ENCODE data around the gene DHDH.

The DHDH gene

DNA sequence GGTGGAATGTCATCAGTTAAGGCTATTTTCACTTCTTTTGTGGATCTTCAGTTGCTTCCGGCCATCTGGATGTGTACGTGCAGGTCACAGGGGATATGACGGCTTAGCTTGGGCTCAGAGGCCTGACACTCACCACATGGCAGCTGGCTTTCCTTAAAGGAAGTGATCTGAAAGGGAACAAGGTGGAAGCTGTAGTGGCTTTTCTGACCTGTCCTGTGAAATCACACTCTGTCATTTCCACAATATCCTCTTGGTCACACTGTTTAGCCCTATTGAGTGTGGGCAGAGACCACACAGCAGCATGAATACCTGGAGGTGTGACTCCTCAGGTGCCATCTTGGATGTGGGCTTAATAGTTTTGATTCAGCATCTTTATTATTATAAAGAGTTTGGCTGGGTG, 16.7 kb downstream of the DHDH start:
- DNase-seq (ENCODE audit: low spot score): no peak

DNA sequence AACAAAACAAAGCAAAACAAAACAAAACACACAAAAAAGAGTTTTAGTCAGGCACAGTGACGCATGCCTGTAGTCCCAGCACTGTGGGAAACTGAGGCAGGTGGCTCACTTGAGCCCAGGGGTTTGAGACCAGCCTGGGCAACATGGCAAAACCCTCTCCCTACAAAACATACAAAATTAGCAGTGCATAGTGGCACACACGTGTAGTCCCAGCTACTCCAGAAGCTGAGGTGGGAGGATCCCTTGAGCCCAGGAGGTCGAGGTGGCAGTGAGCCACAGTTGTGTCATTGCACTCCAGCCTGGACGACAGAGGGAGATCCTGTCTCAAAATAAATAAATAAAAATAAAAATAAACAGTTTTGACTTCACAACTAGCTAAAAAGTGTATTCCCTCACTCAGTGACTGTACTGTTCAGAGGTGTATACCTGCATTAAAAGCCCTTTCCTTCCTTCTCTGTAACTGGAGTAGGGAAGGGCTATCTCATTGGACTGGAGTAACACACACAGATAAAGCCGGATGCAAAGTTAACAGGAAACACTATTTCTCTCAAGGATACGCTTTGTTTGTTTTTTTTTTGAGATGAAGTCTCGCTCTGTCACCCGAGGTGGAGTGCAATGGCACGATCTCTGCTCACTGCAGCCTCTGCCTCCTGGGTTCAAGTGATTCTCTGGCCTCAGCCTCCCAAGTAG, 17.5 kb downstream of the DHDH start:
- DNase-seq (ENCODE audit: low spot score): no peak

DNA sequence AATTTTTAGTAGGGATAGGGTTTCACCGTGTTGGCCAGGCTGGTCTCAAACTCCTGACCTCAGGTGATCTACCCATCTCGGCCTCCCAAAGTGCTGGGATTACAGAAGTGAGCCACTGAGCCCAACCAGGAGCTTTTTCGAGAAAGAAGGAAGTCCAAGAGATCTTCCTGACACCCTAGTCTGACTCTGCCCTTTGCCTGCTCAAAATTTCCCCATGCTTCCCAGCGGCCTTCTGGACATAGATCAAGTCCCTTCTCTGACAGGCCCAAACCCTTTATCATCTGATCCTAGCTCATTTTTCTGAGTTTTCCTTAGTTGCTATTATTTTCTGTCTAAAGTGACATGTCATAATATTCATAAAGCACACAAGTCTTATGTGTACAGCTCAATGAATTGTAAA, 19.6 kb downstream of the DHDH start:
- no peak for DNase-seq (ENCODE audit: low spot score)

DNA sequence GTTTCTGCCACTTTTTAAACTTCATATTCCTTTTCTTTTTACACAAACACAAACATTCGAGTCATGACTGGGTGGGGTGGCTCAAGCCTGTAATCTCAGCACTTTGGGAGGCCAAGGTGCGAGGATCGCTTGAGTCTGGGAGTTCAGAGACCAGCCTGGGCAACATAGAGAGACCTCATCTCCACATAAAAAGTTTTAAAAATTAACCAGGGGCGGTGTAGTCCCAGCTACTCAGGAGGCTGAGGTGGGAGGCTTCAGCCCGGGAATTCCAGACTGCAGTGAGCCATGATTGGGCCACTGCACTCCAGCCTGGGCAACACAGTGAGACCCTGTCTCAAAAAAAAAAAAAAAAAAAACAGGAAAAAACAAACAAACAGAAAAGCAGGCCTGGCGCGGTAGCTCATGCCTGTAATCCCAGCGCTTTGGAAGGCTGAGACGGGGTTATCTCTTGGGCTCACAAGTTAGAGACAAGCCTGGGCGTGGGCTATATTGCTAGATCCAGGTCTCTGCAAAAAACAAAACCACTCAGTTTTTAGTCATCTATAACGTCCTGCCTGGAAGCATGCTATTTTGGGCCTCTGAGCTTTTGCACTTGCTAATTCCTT, 20.6 kb downstream of the DHDH start:
- DNase-seq (ENCODE audit: low spot score): no peak

DNA sequence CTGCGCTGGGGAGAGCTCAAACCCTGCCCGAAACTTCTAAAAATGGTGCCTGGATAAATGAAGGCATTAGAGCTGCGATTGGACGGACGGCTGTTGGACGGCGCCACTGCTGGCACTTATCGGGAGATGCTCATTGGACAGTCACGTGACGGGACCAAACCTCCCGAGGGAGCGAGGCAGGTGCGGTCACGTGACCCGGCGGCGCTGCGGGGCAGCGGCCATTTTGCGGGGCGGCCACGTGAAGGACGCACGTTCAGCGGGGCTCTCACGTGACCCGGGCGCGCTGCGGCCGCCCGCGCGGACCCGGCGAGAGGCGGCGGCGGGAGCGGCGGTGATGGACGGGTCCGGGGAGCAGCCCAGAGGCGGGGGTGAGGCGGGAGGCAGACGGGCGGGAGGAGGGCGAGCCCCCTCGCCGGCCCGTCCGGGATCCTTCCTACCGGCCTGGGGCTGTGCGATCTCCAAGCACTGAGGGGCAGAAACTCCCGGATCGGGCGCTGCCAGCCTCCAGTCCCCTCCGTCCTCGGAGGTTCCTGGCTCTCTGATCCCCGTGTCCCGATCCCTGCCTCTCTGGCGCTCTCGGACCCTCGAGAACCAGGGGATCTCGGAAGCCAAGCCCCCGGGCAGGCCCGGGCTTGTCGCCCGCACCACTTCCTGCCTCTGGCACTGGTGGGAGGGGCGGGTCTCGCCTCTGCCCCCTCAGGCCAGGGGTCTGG, 21.3 kb downstream of the DHDH start, which contains the start of gene BAX:
Gene BAX, plus strand, starts transcription at position 281 of the 713 bp plus-strand sequence. Its CDS starts 54 bp downstream, at position 335.
- peak; percentile 98 for DNase-seq (ENCODE audit: low spot score)

DNA sequence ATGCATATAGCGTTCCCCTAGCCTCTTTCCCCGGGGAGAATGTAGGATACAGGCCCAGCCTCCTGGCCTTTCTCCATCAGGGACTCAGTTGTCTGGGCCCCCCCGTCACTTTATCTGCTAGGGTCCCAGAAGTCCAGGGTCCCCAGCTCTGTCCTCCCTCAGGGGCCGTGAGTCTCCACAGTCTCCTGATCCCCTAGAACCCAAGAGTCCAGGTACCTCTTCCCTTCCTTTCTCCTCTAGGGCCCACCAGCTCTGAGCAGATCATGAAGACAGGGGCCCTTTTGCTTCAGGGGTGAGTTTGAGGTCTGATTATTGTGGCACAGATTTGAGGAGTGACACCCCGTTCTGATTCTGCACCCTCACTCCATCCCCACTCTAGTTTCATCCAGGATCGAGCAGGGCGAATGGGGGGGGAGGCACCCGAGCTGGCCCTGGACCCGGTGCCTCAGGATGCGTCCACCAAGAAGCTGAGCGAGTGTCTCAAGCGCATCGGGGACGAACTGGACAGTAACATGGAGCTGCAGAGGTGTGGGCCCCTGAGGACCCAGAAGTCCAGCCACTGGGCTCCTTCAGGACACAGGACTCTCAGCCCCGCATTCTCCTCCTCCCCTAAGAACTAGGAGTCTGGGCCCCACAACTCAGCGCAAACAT, 21.9 kb downstream of the DHDH start:
- DNase-seq (ENCODE audit: low spot score): no peak

DNA sequence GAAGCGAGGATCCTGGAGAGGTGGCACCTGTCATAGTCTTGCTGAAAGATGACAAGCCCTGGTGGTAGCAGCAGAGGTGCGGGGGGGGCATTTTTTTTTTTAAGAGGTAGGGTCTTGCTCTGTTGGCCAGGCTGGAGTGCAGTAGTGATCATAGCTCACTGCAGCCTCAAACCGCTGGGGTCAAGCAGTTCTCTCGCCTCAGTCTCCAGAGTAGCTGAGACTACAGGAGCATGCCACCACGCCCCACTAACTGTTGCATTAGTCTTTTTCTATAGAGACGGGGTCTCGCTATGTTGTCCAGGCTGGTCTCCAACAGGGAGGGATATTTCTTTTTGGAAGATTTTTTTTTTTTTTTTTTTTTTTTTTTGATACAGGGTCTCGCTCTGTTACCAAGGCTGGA, 24.5 kb downstream of the DHDH start:
- DNase-seq (ENCODE audit: low spot score): no peak

DNA sequence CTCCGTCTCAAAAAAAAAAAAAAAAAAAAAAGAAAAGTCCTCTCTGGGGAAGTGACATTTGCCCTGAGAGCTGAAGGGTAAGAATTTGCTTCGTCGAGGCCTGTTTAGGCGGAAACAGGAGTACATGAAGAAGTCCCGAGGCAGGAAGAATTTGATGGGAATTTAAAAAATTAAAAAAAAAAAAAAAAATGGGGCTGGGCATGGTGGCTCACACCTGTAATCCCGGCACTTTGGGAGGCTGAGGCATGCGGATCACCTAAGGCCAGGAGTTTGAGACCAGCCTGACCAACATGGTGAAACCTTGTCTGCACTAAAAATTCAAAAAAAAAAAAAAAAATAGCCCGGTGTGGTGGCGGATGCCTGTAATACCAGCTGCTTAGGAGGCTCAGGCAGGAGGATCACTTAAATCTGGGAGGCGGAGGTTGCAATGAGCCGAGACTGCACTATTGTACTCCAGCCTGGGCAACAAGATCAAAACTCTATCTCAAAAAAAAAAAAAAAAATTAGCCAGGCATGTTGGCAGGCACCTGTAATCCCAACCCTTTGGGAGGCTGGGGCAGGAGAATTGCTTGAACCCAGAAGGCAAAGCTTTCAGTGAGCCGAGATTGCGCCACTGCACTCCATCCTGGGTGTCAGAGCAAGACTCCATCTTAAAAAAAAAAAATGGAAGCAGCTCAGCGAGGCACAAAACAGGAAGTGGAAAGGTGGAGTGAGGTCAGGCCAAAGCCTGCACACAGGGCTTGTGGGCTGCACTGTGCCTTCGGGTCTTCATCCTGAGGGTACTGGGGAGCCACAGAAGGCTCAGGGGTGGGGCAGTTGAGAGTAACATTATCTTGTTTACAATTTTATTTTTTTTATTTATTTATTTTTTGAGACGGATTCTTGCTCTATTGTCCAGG, 26.1 kb downstream of the DHDH start:
- DNase-seq (ENCODE audit: low spot score): no peak

DNA sequence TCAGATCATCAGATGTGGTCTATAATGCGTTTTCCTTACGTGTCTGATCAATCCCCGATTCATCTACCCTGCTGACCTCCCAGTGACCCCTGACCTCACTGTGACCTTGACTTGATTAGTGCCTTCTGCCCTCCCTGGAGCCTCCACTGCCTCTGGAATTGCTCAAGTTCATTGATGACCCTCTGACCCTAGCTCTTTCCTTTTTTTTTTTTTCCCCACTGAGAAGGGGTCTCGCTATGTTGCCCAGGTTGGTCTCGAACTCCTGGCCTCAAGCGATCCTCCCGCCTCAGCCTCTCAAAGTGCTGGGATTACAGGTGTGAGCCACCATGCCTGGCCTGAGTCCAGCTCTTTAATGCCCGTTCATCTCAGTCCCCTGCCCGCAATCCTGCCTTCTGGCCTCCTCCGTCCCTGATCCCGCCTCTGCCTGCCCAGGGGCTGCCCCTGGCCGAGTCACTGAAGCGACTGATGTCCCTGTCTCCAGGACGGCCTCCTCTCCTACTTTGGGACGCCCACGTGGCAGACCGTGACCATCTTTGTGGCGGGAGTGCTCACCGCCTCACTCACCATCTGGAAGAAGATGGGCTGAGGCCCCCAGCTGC, 27.7 kb downstream of the DHDH start:
- DNase-seq (ENCODE audit: low spot score): no peak

DNA sequence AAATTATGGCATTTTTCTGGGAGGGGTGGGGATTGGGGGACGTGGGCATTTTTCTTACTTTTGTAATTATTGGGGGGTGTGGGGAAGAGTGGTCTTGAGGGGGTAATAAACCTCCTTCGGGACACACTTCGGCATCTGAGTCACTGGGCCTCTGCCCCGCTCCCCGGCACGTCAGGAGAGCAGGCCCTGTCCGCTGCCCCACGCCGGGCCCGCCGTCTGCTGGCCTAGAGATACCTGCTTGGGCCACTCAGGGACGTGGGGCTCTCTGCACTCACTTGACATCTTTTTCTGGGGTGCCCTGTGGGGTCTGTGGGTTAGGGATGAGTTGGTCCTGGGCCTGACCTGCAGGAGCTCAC, 28.2 kb downstream of the DHDH start:
- DNase-seq (ENCODE audit: low spot score): no peak

DNA sequence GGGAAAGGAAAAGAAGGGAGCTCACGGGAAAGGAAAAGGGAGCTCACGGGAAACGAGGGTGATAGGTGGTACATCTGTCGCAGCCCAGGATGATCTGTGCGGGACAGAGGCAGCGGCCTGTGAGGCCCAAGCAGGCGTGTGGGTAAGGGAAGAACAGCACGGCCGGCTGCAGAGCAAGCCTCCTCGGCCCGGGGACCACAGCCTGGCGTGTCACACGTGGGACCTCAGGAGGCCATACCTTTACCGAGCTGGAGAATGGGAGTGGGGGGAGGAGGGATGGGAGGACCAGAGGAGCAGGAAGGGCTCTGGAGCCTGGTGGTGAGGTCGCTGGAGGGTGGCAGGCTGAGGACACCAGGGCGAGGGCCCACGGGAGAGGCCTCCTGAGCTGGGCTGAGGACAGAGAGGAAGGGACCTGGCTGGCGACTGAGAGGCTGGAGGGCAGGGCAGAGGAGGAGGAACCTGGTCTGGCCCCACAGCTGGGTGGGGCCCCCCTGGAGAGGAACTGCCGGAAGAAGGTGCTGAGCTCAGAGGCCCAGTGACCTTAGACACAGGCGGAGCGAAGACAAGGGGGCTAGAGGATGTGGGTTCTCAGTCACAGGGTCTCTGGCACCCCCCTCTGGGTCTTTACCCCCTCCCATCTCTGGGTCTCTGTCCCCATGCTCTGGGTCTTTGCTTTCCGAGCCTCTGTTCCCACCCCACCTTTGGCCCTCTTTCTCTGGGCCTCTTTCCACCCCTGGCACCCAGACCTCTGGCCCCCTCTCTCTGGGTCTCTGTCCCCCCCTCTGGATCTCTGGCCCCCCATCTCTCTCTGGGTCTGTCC, 28.7 kb downstream of the DHDH start:
- DNase-seq (ENCODE audit: low spot score): peak; percentile 85

DNA sequence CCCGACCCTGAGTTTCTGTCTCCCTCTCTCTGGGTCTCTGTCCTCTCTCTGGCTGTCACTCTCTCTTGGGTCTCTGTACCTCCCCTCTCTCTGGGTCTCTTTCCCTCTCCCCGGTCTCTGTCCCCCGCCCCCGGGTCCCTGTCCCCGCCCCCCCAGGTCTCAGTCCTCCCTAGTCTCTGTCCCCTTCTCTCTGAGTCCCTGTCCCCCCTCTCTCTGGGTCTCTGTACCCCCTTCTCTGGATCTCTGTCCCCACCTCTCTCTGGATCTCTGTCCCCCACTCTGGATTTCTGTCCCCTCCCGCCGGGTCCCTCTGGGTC, 29.3 kb downstream of the DHDH start:
- no peak for DNase-seq (ENCODE audit: low spot score)

DNA sequence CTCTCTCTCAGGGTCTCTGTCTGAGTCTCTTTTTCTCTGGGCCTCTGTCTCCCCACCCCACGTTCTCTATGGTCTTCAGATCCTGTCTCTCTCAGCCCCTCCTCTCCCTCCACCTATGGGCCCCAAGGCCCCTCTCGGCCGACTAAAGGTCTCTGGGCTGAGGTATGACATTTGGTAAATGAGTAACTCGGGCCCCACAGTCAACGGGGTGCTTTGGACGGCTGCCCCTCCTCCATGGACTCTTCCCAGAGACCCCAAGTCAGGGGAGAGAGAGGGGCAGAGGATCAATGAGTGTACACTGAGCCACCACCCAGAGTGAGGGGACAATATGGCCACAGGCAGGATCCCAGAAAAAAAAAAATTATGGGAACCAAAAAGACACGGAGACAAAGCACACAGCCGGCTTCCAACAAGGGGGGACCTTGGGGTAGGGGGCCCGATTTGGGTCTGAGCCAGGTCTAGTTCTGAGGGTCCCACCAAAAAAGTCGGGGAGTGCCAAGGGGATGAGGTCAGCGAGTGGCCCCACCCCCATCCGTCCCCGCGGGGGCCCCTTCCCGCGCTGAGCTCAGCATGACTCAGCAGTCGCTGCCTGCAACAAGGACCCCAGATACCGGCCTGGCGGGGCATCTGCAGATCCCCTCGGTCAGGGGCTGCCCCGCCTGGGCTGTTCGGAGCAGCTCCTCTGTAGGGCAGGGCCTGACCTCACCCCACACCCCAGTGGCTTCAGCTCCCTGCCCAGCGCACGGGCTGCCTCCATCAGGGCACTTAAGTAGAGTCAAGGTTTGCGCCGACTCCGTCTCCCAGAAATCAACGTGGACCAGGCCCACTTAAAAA, 30.1 kb downstream of the DHDH start:
- DNase-seq (ENCODE audit: low spot score): peak; percentile 85

DNA sequence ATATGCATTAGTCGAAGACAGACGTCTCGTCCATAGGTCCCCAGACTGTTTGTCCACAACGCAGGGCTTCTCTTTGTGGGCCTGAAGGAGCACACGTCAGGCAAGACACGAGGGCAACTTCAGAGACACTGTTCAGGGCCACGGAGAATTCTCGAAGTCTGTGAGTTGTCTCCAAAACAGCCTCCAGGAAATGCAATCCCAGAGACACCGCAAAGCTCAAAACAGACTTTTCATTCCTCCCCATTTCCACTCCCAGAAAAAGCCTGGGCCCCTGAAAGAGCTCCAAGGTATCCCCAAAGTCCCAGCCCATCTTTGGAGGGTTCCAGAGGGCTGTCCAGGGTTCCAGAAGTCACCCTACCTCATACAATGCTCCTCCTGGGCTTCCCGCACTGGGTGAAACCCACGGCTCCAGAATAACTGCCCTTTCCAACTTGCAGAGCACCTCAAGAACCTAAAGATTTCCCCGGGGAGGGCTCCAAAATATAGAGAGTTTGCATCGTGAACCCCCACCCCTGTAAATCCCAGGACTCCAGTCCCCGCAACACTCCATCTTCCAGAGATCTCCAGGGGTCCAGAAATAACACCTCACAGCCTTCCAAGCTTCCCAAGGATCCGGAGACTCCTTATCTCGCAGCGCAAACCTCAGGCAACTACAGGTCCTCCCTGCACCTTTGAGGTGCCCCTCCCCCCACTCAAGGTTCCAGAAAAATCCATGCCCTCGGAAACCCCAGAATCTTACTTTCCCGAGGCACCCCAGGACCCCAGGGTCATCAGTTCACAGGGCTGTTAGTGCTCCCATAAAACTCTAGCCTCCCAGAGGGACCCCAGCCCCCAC, 30.9 kb downstream of the DHDH start:
- peak; percentile 46 for DNase-seq (ENCODE audit: low spot score)

DNA sequence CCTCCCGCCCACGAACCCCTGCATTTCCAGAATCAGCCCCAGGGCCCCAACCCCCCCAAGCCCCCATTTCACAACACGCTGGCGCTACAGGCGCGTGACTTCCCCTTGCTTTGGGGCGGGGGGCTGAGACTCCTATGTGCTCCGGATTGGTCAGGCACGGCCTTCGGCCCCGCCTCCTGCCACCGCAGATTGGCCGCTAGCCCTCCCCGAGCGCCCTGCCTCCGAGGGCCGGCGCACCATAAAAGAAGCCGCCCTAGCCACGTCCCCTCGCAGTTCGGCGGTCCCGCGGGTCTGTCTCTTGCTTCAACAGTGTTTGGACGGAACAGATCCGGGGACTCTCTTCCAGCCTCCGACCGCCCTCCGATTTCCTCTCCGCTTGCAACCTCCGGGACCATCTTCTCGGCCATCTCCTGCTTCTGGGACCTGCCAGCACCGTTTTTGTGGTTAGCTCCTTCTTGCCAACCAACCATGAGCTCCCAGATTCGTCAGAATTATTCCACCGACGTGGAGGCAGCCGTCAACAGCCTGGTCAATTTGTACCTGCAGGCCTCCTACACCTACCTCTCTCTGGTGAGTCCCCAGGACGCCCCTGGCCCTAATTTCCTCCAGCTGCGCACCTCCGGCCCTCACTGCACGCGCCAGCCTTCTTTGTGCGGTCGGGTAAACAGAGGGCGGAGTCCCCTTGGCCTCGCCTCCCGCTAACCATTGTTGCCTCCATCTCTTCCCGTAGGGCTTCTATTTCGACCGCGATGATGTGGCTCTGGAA, 31.7 kb downstream of the DHDH start, which contains the start of gene FTL:
Gene FTL, plus strand, starts transcription at position 270 of the 766 bp plus-strand sequence. Its CDS starts 199 bp downstream, at position 469.
- DNase-seq (ENCODE audit: low spot score): peak; percentile 96

DNA sequence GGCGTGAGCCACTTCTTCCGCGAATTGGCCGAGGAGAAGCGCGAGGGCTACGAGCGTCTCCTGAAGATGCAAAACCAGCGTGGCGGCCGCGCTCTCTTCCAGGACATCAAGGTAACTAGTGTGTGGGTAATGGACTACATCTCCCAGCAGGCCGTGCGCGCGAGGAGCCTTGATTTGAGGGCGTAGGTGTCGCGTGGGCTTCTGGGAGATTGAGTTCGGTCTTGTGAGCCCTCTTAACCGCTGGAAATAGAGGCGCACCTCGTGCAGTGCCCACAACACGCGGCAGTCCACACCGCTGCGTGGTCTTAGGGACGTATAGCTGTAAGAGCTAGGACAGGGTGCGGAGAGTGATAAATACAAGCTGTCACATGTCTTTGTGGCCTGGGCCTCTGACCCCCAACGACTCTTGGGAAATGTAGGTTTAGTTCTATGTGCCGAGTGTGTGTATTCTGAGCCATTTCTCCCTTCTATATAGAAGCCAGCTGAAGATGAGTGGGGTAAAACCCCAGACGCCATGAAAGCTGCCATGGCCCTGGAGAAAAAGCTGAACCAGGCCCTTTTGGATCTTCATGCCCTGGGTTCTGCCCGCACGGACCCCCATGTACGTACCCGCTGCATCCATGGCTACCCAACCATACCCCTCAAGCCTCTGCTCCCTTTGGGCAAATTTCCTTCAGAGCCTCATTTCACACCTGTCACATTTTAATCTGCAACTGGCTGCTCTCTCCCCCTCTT, 32.5 kb downstream of the DHDH start:
- peak; percentile 90 for DNase-seq (ENCODE audit: low spot score)
